GM10266 (cell line): ENCODE results near the gene ADRM1.

Source experiments
- DNase-seq: peaks from one replicate; pipeline ENCODE4 v3.0.0; 2012; ENCODE audit errors: extremely low spot score
- TF ChIP-seq, protein P1 (sequence below): IDR thresholded peaks from 2 replicates; pipeline ENCODE4 v1.5.1; 2012; ENCODE audit warnings: mild to moderate bottlenecking, low read depth; ENCODE audit not compliant: control insufficient read depth, insufficient read depth; ENCODE audit errors: missing control alignments

The ADRM1 gene

DNA sequence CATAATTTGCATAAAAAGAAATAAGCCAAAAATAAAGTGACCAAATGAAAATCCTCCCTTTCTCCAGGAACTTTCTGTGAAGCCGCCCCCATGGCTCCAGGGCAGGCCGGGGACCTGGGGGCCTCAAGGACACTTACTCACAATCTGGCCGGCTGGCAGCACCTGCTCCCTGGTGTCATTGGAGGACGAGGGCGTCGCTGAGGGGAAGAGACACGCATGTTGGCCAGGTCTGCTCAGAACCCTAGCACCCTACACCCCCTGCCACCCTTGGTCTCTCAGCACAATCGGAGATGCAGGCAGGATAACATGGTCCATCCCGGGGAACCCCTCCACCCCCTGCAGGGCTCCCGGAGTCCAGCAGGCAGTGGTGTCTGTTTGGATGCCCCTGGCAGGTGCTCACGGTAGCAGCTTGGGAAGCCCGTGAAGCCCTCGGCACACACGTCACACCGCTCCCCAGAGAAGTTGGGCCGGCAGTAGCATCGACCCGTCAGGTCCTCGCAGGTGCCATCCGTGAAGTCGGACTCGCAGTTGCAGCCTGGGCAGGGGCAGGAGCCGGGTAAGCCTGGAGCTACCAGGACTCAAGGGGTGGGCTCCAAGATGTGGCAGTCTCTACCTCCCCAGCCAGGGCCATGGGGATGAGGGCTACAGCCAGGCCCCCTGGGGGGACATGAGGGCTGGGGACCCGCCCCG, 43.0 kb downstream of the ADRM1 start:
- TF ChIP-seq, protein P1, sequence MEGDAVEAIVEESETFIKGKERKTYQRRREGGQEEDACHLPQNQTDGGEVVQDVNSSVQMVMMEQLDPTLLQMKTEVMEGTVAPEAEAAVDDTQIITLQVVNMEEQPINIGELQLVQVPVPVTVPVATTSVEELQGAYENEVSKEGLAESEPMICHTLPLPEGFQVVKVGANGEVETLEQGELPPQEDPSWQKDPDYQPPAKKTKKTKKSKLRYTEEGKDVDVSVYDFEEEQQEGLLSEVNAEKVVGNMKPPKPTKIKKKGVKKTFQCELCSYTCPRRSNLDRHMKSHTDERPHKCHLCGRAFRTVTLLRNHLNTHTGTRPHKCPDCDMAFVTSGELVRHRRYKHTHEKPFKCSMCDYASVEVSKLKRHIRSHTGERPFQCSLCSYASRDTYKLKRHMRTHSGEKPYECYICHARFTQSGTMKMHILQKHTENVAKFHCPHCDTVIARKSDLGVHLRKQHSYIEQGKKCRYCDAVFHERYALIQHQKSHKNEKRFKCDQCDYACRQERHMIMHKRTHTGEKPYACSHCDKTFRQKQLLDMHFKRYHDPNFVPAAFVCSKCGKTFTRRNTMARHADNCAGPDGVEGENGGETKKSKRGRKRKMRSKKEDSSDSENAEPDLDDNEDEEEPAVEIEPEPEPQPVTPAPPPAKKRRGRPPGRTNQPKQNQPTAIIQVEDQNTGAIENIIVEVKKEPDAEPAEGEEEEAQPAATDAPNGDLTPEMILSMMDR, result no peak
- no peak for DNase-seq

DNA sequence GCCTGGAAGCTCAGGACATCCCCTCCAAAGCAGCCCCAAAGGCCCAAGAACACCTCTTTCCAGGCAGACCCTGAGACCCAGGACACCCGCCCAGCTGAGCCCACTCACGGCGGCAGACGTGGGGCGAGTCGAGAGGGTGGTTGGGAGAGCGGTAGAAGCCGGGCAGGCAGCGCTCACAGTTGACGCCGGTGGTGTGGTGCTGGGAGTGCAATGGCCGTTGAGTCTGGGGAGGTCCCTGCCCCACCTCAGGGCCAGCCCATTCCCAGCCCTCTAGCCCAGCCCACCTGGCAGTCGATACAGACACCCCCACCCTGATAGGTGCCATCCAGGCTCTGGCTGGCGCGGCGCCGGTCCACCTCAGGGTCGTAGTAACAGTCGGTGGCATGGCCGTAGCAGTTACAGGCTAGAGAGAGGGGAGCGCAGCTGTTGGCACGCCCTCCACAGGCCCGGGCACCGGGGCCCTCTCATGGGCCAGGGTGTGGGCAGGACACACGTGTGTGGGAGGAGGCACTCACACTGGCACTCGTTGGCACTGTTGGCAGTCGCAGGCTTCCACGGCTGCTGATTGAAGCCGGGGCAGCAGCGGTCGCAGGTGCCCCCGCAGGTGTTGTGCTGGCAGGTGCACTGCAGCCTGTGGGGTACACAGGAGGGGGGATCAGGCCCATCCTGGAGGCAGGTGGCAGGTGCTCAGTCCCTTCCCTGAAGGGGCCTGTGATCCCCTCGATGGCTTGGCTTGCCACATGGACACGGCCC, 43.8 kb downstream of the ADRM1 start:
- TF ChIP-seq, protein P1, result no peak
- DNase-seq, result no peak

DNA sequence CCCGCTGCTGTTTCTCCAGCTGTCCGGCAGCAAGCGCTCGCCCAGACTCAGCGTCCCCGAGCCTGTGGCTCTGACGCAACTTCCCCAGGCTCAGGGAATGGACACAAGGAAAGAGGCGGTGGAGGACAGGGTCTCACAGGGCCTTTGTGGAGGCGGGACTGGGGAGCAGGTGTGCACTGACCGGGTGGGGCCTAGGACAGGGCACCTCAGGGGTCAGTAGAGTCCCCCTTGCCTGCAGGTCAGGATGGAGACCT, 44.3 kb downstream of the ADRM1 start:
- DNase-seq, result no peak
- TF ChIP-seq, protein P1, result no peak

DNA sequence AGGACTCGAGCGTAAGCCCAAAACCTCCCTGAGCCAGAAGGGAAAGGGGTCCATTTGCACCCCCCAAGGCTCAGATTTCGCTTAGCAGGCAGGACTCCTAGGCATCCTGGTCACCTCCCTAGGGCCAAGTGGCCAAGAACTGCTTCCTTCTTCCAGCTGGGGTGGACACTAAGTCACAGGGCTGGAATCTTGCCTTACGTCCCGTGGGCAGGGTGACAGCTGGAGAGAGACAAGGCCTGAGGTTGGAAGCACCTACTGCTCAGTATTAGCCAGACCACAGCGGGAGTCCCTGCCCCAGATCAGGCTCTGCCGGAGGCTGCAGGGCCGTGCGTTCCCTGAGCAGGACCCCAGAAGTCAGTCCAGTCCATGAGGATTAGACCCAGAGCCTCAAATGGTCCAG, 44.6 kb downstream of the ADRM1 start:
- no peak for DNase-seq

DNA sequence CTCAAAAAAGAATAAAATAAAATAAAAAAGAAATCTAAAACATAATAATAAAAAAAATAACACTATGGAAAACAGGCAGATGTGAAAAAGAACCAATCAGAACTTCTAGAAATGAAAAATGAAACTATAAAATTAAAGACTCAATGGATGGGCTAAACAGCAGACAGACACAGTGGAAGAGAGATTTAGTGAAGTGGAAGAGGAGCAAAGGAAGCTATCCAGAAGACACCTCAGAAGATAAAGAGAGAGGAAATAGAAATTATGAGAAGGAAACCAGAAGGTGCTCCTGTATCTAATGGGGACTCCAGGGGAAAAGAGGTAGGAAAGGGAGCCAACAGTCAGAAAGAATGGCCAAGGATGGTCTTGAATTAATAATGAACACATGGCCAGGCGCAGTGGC, 45.8 kb downstream of the ADRM1 start:
- TF ChIP-seq, protein P1, result no peak
- DNase-seq, result no peak

More for the DNA sequence above, 44.6 kb downstream of the ADRM1 start:
- TF ChIP-seq, protein P1, result no peak

DNA sequence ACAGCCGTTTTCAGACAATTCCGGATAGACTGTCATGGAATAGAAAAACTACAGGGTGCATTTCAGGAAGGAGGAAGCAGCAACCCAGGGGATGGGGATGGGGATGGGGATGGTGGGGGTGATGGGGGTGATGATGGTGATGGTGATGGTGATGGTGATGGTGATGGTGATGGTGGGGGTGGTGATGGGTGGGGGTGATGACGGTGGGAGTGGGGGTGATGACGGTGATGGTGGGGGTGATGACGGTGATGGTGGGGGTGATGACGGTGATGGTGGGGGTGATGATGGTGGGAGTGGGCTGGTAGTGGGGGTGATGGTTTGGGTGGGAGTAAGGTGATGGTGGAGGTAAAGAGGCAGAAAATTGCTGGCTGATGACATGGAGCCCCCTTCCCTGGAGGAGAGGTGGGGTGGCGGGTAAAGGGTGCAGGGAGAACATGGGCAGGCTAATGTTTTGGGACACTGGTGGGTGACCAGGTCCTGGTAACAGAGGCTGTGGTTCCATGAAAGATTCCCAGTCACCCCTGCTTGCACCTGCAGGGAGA, 46.8 kb downstream of the ADRM1 start:
- TF ChIP-seq, protein P1, result no peak
- DNase-seq, result no peak

DNA sequence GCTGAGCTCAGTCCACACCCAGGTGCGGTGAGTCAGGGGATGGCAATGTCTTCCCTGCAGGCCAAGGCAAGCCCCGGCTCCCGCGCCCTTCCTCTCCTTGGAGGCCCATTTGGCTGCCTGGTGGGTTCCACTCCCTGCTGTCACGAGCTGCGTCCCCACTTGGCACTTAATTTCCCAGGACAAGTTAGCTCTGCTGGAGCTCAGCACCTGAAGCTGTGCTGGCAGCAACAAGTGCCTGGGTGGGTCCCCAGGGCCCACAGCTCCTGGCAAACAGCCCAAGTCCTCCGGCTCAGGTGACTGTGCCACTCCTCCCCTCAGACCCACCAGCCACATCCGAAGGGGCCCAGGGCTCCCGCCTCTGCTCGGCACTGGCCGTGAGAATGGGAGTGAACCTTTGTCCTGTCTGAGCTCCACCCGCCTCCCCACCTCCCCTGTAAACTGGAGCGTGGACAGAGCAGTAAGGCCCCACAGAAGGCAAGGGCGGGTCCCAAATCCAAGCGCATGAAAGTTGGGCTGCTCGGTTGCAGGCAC, 47.4 kb downstream of the ADRM1 start:
- TF ChIP-seq, protein P1, result no peak
- no peak for DNase-seq
